SK-N-SH (cell line): ENCODE measurements around the gene CFAP97. TPM values are rescaled to one million over a fixed set of nuclear protein-coding genes. Genes with fewer than 3 reads are reported as not detected.

Experiments used
- CTCF ChIA-PET: fragments of 300-600, 350-600 bp; formaldehyde crosslinking; extraction: SDS; loops from one replicate; lab custom pipeline; 2021; lab: Yijun Ruan, JAX
- POLR2A ChIA-PET: fragments of 350-600 bp; sonication (Branson Sonifier 250); formaldehyde crosslinking; extraction: SDS; loops from one replicate; lab custom pipeline; 2020; ENCODE audit warnings: antibody characterized with exemption, inconsistent platforms; lab: Yijun Ruan, JAX
- DNase-seq: peaks from one replicate; pipeline ENCODE4 v3.0.0; 2012
- H2AFZ ChIP-seq: fragments of 200-600 bp; sonication (generic); 2 replicates; pipeline ENCODE4 v1.8.1; 2016; ENCODE audit warnings: antibody characterized with exemption, mild to moderate bottlenecking, low read depth
- H3F3A ChIP-seq: fragments of 200-600 bp; sonication (generic); replicated peaks from 2 replicates; pipeline ENCODE3; 2016; ENCODE audit warnings: antibody characterized with exemption, mild to moderate bottlenecking; ENCODE audit not compliant: insufficient read depth
- H3K27ac ChIP-seq, 2 experiments: fragments of 200-500 bp in 1 of 2; fragments of 200-600 bp in 1 of 2; sonication (Bioruptor generic) in 1 of 2; sonication (generic), shearing (Covaris generic) in 1 of 2; 2 replicates each; pipeline versions ENCODE4 v1.5.1 to v1.6.1; 2014 to 2016; ENCODE audit warnings: low read depth in 2 of 2, inconsistent platforms in 1 of 2, low read length in 1 of 2, mild to moderate bottlenecking in 1 of 2, mixed read lengths in 1 of 2
- H3K27me3 ChIP-seq: fragments of 200-600 bp; sonication (generic), shearing (Covaris generic); 2 replicates; pipeline ENCODE4 v1.6.1; 2016; ENCODE audit warnings: mixed run types; ENCODE audit not compliant: insufficient read depth
- H3K36me3 ChIP-seq, 2 experiments: fragments of 200-500 bp in 1 of 2; fragments of 200-600 bp in 1 of 2; sonication (Bioruptor generic) in 1 of 2; sonication (generic) in 1 of 2; replicated peaks in 1 of 2; 2 replicates each; pipeline versions ENCODE3 to v1.5.1; 2014 to 2016; ENCODE audit warnings: low read length in 1 of 2, mild to moderate bottlenecking in 1 of 2; ENCODE audit not compliant: insufficient read depth in 2 of 2, control insufficient read depth in 1 of 2
- H3K4me1 ChIP-seq, 2 experiments: fragments of 200-500 bp in 1 of 2; fragments of 200-600 bp in 1 of 2; sonication (Bioruptor generic) in 1 of 2; sonication (generic), shearing (Covaris generic) in 1 of 2; 2 replicates each; pipeline versions ENCODE4 v1.5.1 to v1.6.1; 2014 to 2016; ENCODE audit warnings: low read depth in 1 of 2, low read length in 1 of 2, mixed run types in 1 of 2; ENCODE audit not compliant: insufficient read depth in 2 of 2, control insufficient read depth in 1 of 2
- H3K4me2 ChIP-seq: fragments of 200-600 bp; sonication (generic), shearing (Covaris generic); 2 replicates; pipeline ENCODE4 v1.6.1; 2017; ENCODE audit warnings: mixed run types
- H3K4me3 ChIP-seq, 2 experiments: fragments of 200-500 bp in 1 of 2; fragments of 200-600 bp in 1 of 2; sonication (Bioruptor generic) in 1 of 2; sonication (generic), shearing (Covaris generic) in 1 of 2; 2 replicates each; pipeline versions ENCODE4 v1.5.1 to v1.8.1; 2014 to 2016; ENCODE audit warnings: low read depth in 2 of 2, inconsistent platforms in 1 of 2, low read length in 1 of 2, mild to moderate bottlenecking in 1 of 2, mixed read lengths in 1 of 2, moderate library complexity in 1 of 2
- H3K79me2 ChIP-seq: fragments of 200-600 bp; sonication (generic); 2 replicates; pipeline ENCODE4 v1.8.1; 2017; ENCODE audit warnings: mild to moderate bottlenecking; ENCODE audit not compliant: insufficient read depth
- H3K9ac ChIP-seq: fragments of 200-600 bp; sonication (generic); 2 replicates; pipeline ENCODE4 v1.6.1; 2017; ENCODE audit warnings: mixed run types
- H3K9me2 ChIP-seq: fragments of 200-600 bp; sonication (generic); 2 replicates; pipeline ENCODE4 v1.6.1; 2017; ENCODE audit warnings: mixed run types
- H3K9me3 ChIP-seq: fragments of 200-600 bp; sonication (generic); 2 replicates; pipeline ENCODE4 v1.6.1; 2017; ENCODE audit warnings: mixed run types, mild to moderate bottlenecking, moderate library complexity
- H4K20me1 ChIP-seq: fragments of 200-600 bp; sonication (generic); 2 replicates; pipeline ENCODE4 v1.6.1; 2017; ENCODE audit warnings: mild to moderate bottlenecking, mixed run types; ENCODE audit not compliant: insufficient read depth
- CHD2 ChIP-seq: fragments of 150-350 bp; IDR thresholded peaks from 2 replicates; pipeline ENCODE4 v1.6.1; 2018; ENCODE audit warnings: low read length; ENCODE audit not compliant: partially characterized antibody
- EP300 ChIP-seq, 2 experiments: IDR thresholded peaks; 2 replicates each; pipeline versions ENCODE4 v1.4.0 to v1.6.1; 2012; ENCODE audit warnings: borderline replicate concordance in 1 of 2, low read depth in 1 of 2, low read length in 1 of 2
- EZH2phosphoT487 ChIP-seq: fragments of 200-600 bp; sonication (generic); IDR thresholded peaks from 2 replicates; pipeline ENCODE4 v1.6.1; 2017; ENCODE audit warnings: low read depth, mixed run types, mild to moderate bottlenecking, antibody characterized with exemption, moderate library complexity, borderline replicate concordance
- FOXJ3 ChIP-seq: sonication (generic); formaldehyde crosslinking; IDR thresholded peaks from 2 replicates; pipeline ENCODE4 v1.5.1; 2020; ENCODE audit warnings: mild to moderate bottlenecking, missing genetic modification reagents
- FOXM1 ChIP-seq: IDR thresholded peaks from 2 replicates; pipeline ENCODE4 v1.4.0; 2012; ENCODE audit warnings: low read depth, mild to moderate bottlenecking
- GABPA ChIP-seq: IDR thresholded peaks from 2 replicates; pipeline ENCODE4 v1.4.0; 2012; ENCODE audit warnings: low read depth, mild to moderate bottlenecking
- JUND ChIP-seq: IDR thresholded peaks from 2 replicates; pipeline ENCODE4 v1.4.0; 2012
- MEF2A ChIP-seq: IDR thresholded peaks from 2 replicates; pipeline ENCODE4 v1.4.0; 2012; ENCODE audit warnings: low read depth, borderline replicate concordance
- NFIC ChIP-seq: IDR thresholded peaks from 2 replicates; pipeline ENCODE4 v1.4.0; 2012; ENCODE audit warnings: borderline replicate concordance
- RAD21 ChIP-seq: IDR thresholded peaks from 2 replicates; pipeline ENCODE4 v1.6.1; 2012; ENCODE audit warnings: mild to moderate bottlenecking, low read length
- RFX5 ChIP-seq: IDR thresholded peaks from 2 replicates; pipeline ENCODE4 v1.6.1; 2012; ENCODE audit warnings: mild to moderate bottlenecking, improper control_type of control experiment, low read length
- SIN3A ChIP-seq: IDR thresholded peaks from 2 replicates; pipeline ENCODE4 v1.6.1; 2012; ENCODE audit warnings: low read depth, mild to moderate bottlenecking, low read length, moderate library complexity, borderline replicate concordance
- SMC3 ChIP-seq: IDR thresholded peaks from 2 replicates; pipeline ENCODE4 v1.6.1; 2012; ENCODE audit warnings: low read depth, low read length, improper control_type of control experiment
- USF2 ChIP-seq: fragments of 150-350 bp; IDR thresholded peaks from 2 replicates; pipeline ENCODE4 v1.6.1; 2017; ENCODE audit warnings: antibody characterized with exemption, low read length, low read depth, borderline replicate concordance
- WGBS: methylation state at CpG from one replicate; pipeline ENCODE4 v1.1.6; 2017; ENCODE audit warnings: low lambda C conversion rate; 5-methylcytosine and 5-hydroxymethylcytosine counted together
- polyA plus RNA-seq, 3 experiments: library from polyadenylated mRNA; depleted of rRNA; stranded (reverse); fragments of >200 nt; gene quantifications; 2 replicates each; pipeline ENCODE4 v1.2.3, GENCODE V29; 2012
- TF ChIP-seq, protein P1 (sequence below): IDR thresholded peaks from 2 replicates; pipeline ENCODE4 v1.4.0; 2012; ENCODE audit warnings: low read depth, borderline replicate concordance
- TF ChIP-seq, protein P2 (sequence below): fragments of 200-600 bp; sonication (generic); IDR thresholded peaks from 2 replicates; pipeline ENCODE4 v1.6.1; 2017; ENCODE audit warnings: antibody characterized with exemption, mild to moderate bottlenecking, moderate library complexity
- TF ChIP-seq, protein P3 (sequence below): IDR thresholded peaks from 2 replicates; pipeline ENCODE4 v1.6.1; 2012; ENCODE audit warnings: mild to moderate bottlenecking, low read depth, low read length, moderate library complexity

Gene CFAP97
- polyA plus RNA-seq, 1 of the 3 experiments (the other 2 are of a cell fraction): 10.6 TPM

DNA sequence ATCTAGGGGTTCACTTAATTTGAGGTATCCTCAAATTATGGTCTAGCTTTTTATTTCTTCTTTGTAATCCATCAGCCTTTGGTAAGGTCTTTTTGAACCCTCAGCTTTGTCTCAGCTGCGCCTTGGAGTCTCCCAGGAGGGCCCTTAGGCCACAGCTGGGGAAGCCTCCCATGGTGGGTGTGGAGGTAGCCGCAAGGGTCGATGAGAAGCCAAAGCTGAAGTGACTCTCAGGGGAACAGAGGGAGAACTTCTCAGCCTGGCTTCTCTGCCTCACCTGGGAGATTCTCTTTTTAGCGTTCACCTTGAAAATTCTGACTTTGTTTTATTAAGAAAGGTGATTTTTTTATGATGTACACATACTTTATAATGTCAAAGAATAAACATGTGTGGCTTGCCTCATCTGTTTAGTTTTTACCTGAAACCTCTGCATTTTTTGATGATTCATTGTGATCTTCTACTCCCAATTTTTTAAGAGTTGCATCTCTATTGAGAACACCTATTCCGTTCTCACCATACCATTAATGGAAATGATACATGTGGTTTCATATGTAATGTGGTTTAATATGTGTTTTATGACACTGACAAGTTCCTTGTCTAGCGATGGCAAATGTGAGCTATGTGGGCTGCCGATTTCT lies 86.4 kb downstream of the CFAP97 start:
- ChIA-PET POLR2A (no interaction called here), CTCF (interaction anchor here (1.1 to 2.2 kb wide), 3 partner anchors 17 to 78 kb away, joined by 3 to 10 read pairs (median 5); no protein-coding TSS in a partner anchor)
- Histone ChIP-seq H3K27ac (no peak overlapping the region), H3K4me2 (no peak overlapping the region), H3K9ac (no peak overlapping the region), H4K20me1 (no peaks in the 10 kb centered on the region), H3K9me2 (no peaks in the 10 kb centered on the region), H3K36me3 (no peaks in the 10 kb centered on the region), H3K79me2 (no peaks in the 10 kb centered on the region), H3K4me1 (peaks cover 5 to 18% of the 10 kb centered on the region in 2 experiments), H3K9me3 (no peaks in the 10 kb centered on the region), H3K4me3 (no peak overlapping the region), H3K27me3 (no peaks in the 10 kb centered on the region), H2AFZ (no peak overlapping the region), H3F3A (peaks cover 7% of the 10 kb centered on the region)
- 96% methylated on average over 7 of the region's 7 CpGs for WGBS
- DNase-seq: no peak
- no peak for TF ChIP-seq RFX5
- no peak for TF ChIP-seq USF2
- TF ChIP-seq JUND: no peak
- TF ChIP-seq NFIC: no peak
- TF ChIP-seq FOXM1: no peak
- TF ChIP-seq, protein P1, sequence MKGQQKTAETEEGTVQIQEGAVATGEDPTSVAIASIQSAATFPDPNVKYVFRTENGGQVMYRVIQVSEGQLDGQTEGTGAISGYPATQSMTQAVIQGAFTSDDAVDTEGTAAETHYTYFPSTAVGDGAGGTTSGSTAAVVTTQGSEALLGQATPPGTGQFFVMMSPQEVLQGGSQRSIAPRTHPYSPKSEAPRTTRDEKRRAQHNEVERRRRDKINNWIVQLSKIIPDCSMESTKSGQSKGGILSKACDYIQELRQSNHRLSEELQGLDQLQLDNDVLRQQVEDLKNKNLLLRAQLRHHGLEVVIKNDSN: no peak
- TF ChIP-seq EZH2phosphoT487: no peak
- no peak for TF ChIP-seq CHD2
- TF ChIP-seq GABPA: no peak
- no peak for TF ChIP-seq EP300 (IDR thresholded peaks at IDR 0.05; ENCODE audit: borderline replicate concordance in 1 of 2, low read depth in 1 of 2, low read length in 1 of 2)
- TF ChIP-seq, protein P2, sequence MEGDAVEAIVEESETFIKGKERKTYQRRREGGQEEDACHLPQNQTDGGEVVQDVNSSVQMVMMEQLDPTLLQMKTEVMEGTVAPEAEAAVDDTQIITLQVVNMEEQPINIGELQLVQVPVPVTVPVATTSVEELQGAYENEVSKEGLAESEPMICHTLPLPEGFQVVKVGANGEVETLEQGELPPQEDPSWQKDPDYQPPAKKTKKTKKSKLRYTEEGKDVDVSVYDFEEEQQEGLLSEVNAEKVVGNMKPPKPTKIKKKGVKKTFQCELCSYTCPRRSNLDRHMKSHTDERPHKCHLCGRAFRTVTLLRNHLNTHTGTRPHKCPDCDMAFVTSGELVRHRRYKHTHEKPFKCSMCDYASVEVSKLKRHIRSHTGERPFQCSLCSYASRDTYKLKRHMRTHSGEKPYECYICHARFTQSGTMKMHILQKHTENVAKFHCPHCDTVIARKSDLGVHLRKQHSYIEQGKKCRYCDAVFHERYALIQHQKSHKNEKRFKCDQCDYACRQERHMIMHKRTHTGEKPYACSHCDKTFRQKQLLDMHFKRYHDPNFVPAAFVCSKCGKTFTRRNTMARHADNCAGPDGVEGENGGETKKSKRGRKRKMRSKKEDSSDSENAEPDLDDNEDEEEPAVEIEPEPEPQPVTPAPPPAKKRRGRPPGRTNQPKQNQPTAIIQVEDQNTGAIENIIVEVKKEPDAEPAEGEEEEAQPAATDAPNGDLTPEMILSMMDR: no peak
- TF ChIP-seq SIN3A: no peak
- TF ChIP-seq FOXJ3 (CRISPR knock-in tag): no peak
- TF ChIP-seq RAD21: no peak
- TF ChIP-seq, protein P3, sequence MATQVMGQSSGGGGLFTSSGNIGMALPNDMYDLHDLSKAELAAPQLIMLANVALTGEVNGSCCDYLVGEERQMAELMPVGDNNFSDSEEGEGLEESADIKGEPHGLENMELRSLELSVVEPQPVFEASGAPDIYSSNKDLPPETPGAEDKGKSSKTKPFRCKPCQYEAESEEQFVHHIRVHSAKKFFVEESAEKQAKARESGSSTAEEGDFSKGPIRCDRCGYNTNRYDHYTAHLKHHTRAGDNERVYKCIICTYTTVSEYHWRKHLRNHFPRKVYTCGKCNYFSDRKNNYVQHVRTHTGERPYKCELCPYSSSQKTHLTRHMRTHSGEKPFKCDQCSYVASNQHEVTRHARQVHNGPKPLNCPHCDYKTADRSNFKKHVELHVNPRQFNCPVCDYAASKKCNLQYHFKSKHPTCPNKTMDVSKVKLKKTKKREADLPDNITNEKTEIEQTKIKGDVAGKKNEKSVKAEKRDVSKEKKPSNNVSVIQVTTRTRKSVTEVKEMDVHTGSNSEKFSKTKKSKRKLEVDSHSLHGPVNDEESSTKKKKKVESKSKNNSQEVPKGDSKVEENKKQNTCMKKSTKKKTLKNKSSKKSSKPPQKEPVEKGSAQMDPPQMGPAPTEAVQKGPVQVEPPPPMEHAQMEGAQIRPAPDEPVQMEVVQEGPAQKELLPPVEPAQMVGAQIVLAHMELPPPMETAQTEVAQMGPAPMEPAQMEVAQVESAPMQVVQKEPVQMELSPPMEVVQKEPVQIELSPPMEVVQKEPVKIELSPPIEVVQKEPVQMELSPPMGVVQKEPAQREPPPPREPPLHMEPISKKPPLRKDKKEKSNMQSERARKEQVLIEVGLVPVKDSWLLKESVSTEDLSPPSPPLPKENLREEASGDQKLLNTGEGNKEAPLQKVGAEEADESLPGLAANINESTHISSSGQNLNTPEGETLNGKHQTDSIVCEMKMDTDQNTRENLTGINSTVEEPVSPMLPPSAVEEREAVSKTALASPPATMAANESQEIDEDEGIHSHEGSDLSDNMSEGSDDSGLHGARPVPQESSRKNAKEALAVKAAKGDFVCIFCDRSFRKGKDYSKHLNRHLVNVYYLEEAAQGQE: no peak
- TF ChIP-seq MEF2A: no peak
- no peak for TF ChIP-seq SMC3
